HG03064 (cell line): ENCODE data around the gene SIGLEC8.
"Not testable (repeated sequence)": the region's sequence is repeated elsewhere in the genome, so short reads cannot be mapped to it uniquely, and the experiment has no call there.

Experiments
- ATAC-seq: cut with Tn5 transposase; IDR thresholded peaks from one replicate; pipeline ENCODE4 v1.9.1; 2021; ENCODE audit warnings: low read depth; ENCODE audit not compliant: unreplicated experiment

SIGLEC8 gene

DNA sequence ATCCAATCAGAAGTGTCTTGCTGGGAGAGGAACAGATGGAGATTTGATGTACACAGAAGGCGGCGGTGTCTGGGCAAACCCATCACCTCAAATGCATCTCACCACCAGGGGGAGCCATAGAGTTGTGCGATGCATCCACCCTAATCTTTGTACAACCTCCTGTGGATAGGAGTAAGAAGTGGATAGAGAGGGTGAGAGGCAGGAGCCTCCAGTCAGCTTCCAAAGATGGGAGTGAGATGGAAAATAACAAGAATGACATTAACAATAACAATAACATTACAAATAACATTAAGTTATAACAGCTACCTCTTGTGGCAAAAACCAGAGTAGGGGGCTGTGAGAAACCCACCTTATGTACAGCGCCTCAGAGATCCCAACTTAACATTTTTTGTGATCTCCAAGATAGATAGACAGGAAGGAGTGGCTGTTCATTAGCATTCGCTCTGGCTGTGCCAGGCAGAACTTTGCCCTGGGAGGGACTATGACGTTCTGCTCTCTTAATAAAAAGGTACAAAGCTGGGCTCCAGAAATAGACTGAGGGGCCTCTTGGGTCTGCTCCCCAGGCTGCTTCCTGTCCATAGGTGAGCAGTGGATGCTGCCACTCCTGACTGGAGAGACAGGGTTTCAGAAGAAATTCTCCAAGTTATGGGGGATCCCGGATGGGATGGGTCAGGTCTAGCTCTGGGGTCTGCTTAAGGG, 14.9 kb upstream of the SIGLEC8 start:
- no peak for ATAC-seq

DNA sequence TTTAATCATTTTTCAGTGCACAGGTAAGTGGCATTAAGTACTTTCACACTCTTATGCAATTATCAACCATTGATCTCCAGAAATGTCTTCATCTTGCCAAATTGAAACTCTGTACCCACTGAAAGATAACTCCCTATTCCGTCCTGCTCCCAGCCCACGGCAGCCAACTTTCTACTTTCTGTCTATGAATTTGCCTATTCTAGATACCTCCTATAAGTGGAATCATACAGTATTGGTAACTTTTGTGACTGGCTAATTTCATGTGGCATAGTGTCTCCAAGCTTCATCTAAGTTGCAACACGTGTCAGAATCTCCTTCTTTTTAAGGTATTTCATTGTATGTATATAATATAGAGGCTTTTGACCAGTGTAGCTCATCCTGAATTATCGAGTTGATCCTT, 14.4 kb upstream of the SIGLEC8 start:
- ATAC-seq: no peak

DNA sequence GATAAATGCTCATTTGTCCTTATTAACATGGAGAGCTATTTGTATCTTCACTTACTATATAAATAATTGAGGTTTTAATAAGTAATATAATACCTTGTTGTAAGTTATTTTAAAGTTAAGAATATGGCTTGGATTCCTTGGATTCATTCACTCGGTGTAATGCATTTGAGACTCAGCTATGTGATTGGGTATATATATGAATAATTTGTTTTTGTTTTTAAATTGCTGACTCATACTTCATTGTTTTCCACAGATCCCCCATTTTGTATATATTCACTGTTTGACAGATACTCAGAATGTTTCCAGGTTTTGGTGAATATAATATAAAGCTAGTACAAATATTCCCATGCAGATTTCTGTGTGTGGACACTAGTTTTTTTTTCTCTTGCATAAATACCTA, 13.3 kb upstream of the SIGLEC8 start:
- ATAC-seq: no peak

DNA sequence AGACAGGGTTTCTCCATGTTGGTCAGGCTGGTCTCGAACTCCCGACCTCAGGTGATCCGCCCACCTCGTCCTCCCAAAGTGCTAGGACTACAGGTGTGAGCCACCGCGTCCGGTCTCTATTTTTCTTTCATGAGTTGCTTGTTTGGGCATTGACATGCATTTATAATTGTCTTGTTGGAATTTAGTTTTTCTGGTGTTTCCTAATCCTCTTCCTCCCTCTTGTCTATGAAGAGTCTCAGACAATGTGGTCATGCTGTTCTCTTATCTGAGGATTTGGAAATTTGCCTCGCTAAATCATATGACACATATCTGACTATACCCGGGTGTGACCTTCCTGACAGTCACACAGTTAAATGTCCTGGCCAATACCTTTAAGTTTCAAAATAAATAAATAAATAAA, 12.7 kb upstream of the SIGLEC8 start:
- no peak for ATAC-seq

DNA sequence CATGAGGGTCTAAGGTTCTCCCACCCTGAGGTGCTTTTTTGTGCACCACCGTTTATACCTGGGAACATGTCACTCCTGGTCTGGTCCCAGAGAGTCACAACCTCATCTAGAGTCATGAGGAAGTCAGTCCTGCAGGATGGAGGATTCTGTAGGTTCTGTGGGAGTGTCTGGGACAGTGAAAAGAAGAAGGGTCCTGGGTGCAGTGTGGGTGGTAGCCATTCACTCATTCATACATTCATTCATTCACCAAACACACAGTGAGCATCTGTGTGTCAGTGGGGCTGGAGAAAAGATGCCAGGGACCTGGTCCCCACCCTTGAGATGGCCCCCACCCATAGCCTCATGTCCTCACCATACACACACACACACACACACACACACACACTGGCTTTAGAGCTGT, 11.4 kb upstream of the SIGLEC8 start:
- no peak for ATAC-seq

DNA sequence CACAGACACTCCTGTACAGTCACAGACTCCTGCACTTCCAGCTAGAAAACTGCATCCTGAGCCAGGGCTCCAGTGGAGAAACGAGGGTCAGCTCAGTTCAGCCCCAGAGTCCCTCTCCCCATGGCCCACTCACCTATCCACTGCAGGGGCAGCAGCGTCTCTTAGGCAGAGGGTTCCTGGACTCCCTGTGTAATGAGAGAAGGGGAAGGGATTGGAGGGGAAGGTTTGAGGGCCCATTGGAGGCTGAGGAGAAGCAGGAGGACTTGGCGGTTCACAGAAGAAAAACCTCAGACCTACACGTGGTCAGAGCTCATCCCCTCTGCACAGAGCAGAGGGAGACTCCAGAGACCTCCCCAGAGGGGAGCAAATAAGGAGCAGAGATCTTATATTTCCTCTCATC, 10.9 kb upstream of the SIGLEC8 start:
- ATAC-seq: no peak

DNA sequence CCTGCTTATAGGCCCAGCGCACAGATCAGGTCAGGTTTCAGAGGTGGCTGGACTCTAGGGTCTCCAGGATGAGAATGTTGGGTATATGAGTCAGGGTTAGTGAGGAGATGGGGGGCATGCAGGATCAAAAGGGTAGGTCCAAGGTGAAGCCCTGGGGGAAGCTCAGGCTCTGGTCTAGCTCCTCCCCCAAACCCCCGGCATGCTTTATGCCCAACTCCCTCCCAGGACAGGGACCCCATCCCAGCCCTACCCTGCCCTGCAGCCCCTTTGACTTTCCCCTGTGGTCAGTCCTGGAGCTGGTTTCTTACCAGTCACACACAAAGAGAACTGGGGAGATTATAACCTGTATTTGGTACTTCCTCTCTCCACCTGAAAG, 10.3 kb upstream of the SIGLEC8 start:
- ATAC-seq: no peak

DNA sequence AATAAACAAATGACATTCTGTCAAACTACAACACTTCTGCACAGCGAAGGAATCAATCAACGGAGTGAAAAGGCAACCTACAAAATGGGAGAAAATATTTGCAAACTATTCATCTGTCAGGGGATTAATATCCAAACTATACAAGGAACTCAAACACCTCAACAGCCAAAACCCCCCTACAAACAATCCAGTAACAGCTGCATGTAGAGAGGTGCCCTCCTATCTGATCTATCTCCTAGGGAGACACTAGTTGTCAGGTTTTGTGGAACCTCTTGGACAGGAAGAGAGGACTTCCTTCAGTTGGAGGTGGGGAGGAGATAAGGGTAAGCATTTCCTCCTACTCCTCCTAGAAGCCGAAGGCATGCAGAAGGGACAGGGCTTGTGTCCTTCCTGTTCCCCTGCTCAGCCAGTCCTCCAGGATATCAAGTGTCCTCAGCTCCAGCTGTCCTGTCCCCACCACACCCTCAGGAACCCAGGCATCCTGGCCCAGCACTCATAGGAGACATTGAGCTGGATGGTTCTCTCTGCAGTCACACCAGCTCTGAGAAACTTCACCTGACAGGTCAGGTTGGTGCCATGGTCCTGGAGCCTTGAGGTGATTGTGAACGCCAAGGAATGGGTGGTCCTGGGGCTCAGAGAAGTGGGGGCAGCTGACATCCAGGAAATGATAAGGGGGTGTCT, 9.8 kb upstream of the SIGLEC8 start:
- no peak for ATAC-seq

DNA sequence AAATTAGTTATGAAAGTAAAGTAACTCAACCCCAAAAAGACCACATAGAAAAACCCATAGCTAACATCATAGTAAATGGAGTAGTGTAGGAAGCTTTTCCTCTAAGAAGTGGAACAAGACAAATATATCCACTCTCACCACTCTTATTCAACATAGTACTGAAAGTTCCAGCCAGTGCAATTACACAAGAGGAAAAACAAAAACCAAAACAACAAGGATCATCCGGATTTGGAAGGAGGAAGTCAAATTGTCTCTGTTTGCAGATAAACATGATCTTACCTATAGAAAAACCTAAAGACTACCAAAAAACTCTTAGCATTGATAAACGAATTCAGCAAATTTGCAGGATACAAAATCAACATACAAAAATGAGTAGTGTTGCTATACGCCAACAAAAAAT, 8.5 kb upstream of the SIGLEC8 start:
- no peak for ATAC-seq

DNA sequence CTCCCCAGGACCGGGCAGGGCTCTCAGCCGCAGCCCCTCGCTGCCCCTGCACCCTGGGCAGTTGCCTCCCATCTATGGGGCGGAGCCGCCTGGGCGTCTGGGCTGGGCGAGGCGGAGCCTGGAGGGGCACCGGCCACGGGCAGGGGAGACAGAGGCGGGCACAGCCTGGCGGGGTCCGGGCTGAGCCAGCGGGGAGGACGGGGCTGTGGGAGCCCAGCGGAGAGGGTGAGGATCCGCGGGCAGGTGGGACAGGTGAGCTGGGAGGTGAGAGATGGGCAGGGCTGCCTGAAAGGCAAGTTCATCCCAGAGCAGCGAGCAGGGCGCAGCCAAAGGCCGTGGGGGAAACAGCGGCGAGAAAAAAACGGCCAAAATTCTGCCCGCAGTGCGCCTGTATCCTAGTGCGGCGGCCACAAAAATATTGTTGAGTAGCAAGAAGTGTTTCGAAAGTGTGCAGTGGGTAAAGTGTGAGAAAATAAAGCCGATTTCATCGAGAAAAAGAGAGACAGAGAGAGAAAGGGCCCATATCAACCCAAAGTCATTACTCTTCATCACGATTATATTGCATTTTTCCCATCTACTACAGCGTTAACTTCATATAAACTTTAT, 5.8 kb upstream of the SIGLEC8 start:
- ATAC-seq: not testable (repeated sequence)

DNA sequence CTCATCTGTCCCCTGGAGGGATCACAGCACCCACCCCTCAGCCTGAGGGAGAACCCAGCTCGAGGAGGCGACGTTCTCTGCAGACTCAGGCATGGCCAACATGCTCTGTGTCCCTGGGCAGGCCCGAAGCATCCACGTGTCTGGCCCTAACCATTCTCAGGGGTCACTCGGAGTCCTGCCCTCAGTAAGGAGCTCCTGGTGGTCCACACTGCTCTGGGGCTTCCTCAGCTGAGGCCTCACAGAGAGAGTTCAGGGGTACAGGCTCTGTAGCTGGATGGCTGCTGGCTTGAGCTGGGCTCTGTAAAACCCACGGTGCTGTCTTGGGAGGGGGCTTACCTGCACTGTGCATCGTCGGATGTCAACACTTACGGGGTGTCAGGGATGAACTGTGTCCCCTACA, 4.4 kb upstream of the SIGLEC8 start:
- ATAC-seq: no peak

DNA sequence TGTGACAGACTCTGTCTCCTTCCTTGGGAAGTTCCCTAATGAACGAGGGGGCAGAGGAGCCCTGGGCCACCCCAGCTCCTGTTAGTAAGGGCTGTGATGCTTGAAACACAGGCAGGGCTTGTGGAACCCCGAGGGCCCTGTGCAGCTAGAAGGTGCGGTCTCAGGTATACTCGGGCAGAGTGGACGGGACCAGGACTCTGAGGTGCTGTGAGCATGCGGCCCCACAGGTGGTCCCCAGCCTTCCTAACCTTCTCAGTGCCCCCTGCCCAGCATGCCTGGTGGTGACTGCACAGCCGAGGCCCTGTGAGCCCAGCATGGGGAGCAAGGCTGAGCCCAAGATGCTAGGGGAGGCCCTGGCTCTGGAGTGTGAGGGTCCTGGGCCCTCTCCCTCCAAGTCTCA, 4.0 kb upstream of the SIGLEC8 start:
- ATAC-seq: no peak

DNA sequence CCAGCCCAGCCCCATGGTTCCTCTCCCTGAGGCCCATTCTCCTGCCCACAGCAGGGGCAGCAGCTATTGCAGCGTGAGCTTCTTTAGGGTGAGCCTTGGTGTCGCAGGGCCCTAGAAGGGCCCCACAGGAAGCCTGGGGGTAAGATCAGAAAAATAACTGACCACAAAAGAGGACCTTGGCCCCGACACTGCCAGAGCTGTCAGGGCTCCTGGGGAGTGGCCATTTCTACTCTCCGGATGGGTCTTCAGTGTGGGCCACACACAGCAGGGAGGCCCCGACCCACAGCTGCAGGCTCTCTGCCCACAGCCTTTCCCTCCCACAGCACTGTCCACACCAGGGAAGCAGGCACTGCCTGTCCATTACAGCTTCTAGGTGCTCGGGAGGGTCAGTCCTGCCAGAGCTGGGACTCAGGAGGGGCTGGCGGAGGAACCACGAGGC, 3.5 kb upstream of the SIGLEC8 start:
- ATAC-seq: no peak

DNA sequence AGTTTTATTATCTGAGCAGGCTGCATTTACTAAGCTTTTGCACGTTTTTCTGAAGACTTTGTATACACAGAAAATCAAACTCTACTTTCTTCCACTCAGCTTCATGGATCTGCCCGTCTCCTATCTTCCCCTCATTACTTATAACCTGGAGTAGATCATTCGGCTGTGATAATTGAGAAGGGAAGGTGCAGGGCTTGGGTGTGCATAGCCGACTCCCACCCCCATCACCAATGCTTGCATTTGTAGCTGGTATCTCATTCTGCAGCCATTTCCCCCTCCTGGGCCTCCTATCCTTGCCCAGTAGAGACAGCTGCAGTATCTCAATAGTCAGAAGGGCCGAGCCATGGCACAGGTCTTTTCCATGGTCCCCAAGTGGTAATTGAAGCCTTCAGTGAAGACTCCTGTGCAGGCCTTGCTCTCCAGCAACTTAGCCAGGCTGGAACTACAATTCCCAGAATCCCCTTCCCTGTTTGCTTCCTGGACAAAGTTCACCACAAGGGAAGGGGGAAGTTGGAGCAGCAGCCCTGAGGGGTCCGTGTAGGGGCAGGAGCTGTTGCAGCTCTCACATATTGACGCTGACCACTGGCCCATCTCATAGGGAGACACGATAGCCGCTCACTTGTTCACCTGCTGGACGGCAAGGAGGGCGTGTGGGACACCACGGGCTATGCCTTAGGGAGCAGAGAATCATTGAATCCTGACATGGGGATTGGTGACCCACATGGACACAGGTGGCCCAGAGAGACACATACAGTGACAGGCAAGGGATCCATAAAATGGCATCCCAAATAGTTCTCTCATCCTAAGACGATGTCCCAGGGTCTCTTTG, 2.1 kb upstream of the SIGLEC8 start:
- no peak for ATAC-seq

DNA sequence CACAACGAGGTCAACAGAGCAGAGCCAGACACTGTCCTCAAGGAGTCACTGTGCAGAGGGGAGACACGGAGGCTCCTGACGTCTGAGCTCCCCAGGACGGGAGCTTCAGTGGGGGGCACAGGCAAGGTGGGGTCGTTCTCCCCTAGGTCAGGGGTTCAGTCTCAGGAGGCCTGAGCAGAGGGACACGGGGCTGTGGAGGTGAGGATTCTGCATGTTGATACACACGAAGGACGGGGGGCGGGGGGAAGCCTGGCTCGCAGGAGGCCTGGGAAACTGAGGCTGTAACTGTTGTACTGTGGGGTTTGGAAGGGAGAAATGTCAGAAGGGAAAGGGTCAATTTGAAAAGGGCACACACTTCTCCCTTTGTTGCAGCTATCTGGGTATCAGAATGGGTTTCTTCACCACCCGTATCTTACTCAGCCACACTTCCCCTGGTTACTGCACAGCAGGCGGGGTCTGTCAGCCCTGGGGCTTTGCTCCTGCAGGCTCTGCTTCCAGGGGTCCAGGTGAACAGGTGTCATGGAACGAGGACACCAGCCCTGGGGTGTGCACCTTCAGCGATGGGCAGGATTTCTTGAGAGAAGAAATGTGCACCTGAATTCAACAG, 748 bp upstream of the SIGLEC8 start:
- ATAC-seq: no peak

DNA sequence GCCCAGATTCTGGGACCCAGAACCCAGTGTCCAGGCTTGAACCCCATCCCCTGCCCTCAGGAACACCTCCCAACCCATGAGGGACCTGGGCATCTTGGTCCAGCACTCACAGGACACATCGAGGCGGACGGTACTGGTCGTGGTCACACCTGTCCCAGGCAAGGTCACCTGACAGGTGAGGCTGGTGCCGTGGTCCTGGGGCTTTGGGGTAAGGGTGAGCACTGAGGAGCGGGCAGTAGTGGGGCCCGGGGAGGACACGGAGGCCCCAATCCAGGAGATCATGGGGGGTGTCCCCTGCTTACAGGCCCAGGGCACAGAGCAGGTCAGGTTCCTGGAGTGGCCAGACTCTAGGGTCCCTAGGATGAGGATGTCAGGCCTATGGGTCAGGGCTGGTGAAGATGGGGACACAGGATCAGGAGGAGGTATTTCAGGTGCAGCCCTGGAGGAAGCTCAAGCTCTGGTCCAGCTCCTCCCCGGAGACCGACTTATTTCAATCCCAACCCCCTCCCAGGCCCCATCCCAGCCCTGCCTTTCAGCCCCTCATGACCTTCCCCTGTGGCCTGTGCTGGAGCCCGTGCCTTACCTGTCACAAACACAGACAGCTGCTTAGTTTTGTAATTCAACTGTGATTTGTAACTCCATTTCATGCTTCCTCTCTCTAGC, 772 bp downstream of the SIGLEC8 start:
- ATAC-seq: no peak

DNA sequence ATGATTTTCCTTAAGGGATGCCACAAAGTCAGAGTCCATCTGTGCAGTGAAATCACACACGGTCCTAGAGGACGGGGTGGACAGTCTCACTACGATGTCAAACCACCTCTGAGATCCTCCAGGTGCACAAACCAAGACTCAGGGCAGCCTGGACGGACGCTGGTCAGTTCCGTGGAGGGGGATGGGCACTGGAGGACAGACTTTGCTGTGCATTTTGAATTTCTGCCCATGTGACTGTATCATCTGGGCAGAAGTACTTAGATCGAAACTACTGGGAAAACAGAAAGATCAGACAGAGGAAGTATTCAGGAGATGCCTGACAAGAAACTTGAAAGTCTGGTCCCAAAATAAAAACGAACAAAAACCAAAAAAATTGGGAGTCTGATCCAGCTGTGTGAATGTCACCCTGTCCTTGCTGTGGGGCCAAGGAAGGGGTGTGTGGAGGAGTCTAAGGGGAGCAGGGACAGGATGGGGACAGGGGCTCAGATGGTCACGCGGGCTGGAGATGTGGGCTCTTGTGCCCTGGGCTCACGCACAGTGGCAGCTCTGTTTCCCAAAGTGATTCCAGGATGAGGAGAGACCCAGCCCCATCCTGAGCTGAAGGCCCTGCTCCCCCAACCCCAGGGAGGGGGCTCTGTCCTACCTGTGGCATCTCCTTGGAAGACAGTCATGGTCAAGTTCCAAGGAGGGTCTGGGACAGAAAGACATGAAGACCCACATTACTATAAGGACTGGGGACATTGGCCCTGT, 1.5 kb downstream of the SIGLEC8 start:
- ATAC-seq: no peak

DNA sequence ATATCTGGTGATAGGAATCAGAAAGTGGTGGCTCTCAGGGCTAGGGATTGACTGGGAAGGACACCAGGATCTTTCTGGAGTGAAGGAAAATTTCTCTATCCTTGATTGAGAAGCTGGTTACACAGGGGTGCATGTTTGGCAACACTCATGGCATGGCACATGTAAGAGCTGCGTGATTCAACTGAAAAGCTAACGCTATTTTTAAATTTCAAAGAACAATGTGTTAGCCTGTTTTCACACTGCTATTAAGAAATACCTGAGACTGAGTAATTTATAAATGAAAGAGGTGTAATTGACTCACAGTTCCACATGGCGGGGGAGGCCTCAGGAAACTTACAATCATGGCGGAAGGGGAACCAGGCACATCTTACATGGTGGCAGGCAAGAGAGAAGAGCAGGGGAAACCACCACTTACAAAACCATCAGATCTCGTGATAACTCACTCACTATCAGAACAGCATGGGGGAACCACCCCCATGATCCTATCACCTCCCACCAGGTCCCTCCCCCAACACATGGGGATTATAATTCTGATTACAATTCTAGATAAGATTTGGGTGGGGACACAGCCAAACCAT, 7.4 kb downstream of the SIGLEC8 start:
- no peak for ATAC-seq

DNA sequence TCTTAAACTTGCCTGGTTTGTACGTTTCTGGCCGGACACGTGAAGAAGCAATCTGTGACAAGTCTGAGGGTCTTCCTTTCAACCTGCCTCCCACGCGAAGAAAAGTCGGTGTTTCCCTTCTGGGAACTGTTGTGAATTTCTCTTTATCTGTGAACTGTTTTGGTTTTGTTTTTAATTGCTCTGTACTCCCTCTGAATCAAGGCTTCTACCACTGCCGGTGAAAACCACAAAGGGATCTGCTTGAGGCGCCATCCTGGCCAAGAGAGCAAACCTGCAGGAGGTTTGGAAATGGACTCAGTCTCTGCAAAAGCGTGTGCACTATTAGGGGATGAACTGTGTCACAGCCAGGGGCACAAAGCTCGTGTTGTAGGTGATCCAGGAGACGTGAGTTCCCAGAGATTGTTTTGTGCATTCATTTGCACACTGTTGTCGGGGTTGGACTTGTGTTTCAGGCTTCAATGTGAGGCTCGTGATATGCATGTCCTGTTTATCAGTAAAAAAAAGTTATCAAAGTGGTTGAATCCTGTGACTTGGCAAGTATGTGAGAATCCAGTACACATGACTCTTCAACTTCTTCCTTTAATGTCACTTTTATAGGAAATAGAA, 9.7 kb downstream of the SIGLEC8 start:
- no peak for ATAC-seq
